Mammary epithelial cell (primary cell): ENCODE results near the gene TMEM163.

Source experiments
- CTCF ChIP-seq, 2 donors: IDR thresholded peaks in 1 of 2; conservative IDR thresholded peaks in 1 of 2; 2 replicates each; pipeline ENCODE4 v1.5.1; 2011 to 2012; ENCODE audit warnings: inconsistent platforms in 2 of 2, low read length in 2 of 2, mild to moderate bottlenecking in 2 of 2, control low read depth in 1 of 2, low read depth in 1 of 2; ENCODE audit not compliant: insufficient read depth in 1 of 2; ENCODE audit errors: extremely low read depth in 1 of 2
- EZH2 ChIP-seq: IDR thresholded peaks from 2 replicates; pipeline ENCODE4 v1.6.1; 2012; ENCODE audit warnings: low read length, inconsistent platforms, borderline replicate concordance

GRCh38 chr2:134763164-134763710 is 44.4 kb upstream of the TMEM163 start:
- TF ChIP-seq CTCF (conservative IDR thresholded peaks at IDR 0.05 in 1 of 2, IDR thresholded peaks at IDR 0.05 in 1 of 2; ENCODE audit: extremely low read depth in 1 of 2, insufficient read depth in 1 of 2, low read depth in 1 of 2, low read length in 2 of 2) = no peak
- TF ChIP-seq EZH2 = no peak
